Airway epithelial cell (primary cell): ENCODE data around the gene OR10D3. TPM values are rescaled to one million over a fixed set of nuclear protein-coding genes. Genes with fewer than 3 reads are reported as not detected.

Source experiments
- total RNA-seq: library from RNA; depleted of rRNA; stranded (reverse); fragments of >200 nt; gene quantifications from 2 replicates; pipeline ENCODE4 v1.2.3, GENCODE V29; 2015

OR10D3 gene, protein sequence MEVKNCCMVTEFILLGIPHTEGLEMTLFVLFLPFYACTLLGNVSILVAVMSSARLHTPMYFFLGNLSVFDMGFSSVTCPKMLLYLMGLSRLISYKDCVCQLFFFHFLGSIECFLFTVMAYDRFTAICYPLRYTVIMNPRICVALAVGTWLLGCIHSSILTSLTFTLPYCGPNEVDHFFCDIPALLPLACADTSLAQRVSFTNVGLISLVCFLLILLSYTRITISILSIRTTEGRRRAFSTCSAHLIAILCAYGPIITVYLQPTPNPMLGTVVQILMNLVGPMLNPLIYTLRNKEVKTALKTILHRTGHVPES
- total RNA-seq: not detected in 2 replicates

DNA sequence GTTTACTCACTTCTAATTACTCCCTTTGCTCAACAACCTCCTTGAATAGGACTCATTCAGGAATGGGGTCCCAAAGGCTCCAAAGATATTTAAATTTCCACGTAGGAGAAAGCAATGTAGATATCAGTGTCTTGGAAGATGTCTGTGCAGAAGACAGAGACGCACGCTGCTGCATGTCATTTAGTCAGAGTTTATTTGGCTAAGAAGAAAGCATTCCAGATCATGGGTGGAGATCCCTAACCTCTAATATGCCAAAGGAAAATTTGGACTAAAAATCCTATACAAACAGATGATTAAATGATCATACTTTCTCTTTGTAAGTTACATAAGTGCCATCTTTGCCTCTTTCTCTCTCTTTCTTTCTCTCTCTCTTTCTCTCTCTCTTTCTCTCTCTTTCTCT, at the start of gene OR10D3:
TSS of gene OR10D3 (plus strand) at position 278 of the 400 bp plus-strand sequence. CDS start 1,925 bp downstream, outside the sequence.

Other genes starting within 250 kb of the OR10D3 start
- not detected in 2 replicates for gene OR4D5, start 243.7 kb upstream of the OR10D3 start, total RNA-seq
- gene OR6T1, start 239.5 kb upstream of the OR10D3 start, total RNA-seq: not detected in 2 replicates
- gene OR10S1, start 205.6 kb upstream of the OR10D3 start, total RNA-seq: not detected in 2 replicates
- not detected in 2 replicates for gene OR10G6, start 188.2 kb upstream of the OR10D3 start, total RNA-seq
- not detected in 2 replicates for gene OR10G4, start 170.3 kb upstream of the OR10D3 start, total RNA-seq
- not detected in 2 replicates for gene OR10G9, start 160.3 kb upstream of the OR10D3 start, total RNA-seq
- not detected in 2 replicates for gene OR10G8, start 156.5 kb upstream of the OR10D3 start, total RNA-seq
- not detected in 2 replicates for gene OR10G7, start 142.0 kb upstream of the OR10D3 start, total RNA-seq
- gene VWA5A, start 67.9 kb upstream of the OR10D3 start, total RNA-seq: 7.3 and 7.8 TPM in 2 replicates
- not detected in 2 replicates for gene OR8G1, start 57.8 kb downstream of the OR10D3 start, total RNA-seq
- gene OR8G5, start 73.0 kb downstream of the OR10D3 start, total RNA-seq: not detected in 2 replicates
- gene OR8D1, start 130.6 kb downstream of the OR10D3 start, total RNA-seq: not detected in 2 replicates
- gene OR8D2, start 136.9 kb downstream of the OR10D3 start, total RNA-seq: not detected in 2 replicates
- not detected in 2 replicates for gene OR8B2, start 201.2 kb downstream of the OR10D3 start, total RNA-seq
- gene OR8B3, start 215.7 kb downstream of the OR10D3 start, total RNA-seq: not detected in 2 replicates
- gene OR8B4, start 241.5 kb downstream of the OR10D3 start, total RNA-seq: not detected in 2 replicates